Panc1 (cell line): Measurements from ENCODE around the gene CNTNAP1. TPM values are rescaled to one million over a fixed set of nuclear protein-coding genes. Genes with fewer than 3 reads are reported as not detected.

Source experiments
- ATAC-seq: fragments of 200-7000 bp; cut with Tn5 transposase; 2 replicates; pipeline ENCODE4 v1.9.1; 2020; ENCODE audit warnings: mild to moderate bottlenecking, moderate library complexity
- BruUV-seq: library from RNA; stranded (reverse); fragments of 400-500 nt; replicated peaks from 2 replicates; lab custom pipeline; 2021; lab: Mats Ljungman, UMichigan
- CTCF ChIA-PET: fragments of 300-600 bp; sonication (Branson Sonifier 250); formaldehyde crosslinking; loops from one replicate; lab custom pipeline; 2022; ENCODE audit warnings: antibody characterized with exemption; lab: Charles Lee
- POLR2A ChIA-PET: fragments of 300-600 bp; sonication (Branson Sonifier 250); formaldehyde crosslinking; loops from one replicate; lab custom pipeline; 2022; ENCODE audit warnings: antibody characterized with exemption; lab: Charles Lee
- DNase-seq: peaks from one replicate; pipeline ENCODE4 v3.0.0-alpha.2; 2010; ENCODE audit warnings: low read depth, low spot score
- H3K27ac ChIP-seq: 2 replicates; pipeline ENCODE4 v1.5.1; 2011; ENCODE audit warnings: mild to moderate bottlenecking, low read length, inconsistent platforms
- H3K27me3 ChIP-seq: fragments of 200-500 bp; sonication (Bioruptor generic); 2 replicates; pipeline ENCODE4 v1.6.0; 2014; ENCODE audit warnings: low read length, inconsistent platforms; ENCODE audit not compliant: control insufficient read depth, insufficient read depth
- H3K36me3 ChIP-seq: fragments of 200-500 bp; sonication (Bioruptor generic); 2 replicates; pipeline ENCODE4 v1.5.1; 2014; ENCODE audit warnings: inconsistent platforms, mild to moderate bottlenecking, low read length, moderate library complexity; ENCODE audit not compliant: control insufficient read depth, insufficient read depth
- H3K4me1 ChIP-seq: 2 replicates; pipeline ENCODE4 v1.5.1; 2011; ENCODE audit warnings: inconsistent platforms, mild to moderate bottlenecking, low read length, moderate library complexity; ENCODE audit not compliant: control insufficient read depth, insufficient read depth
- H3K4me3 ChIP-seq, 2 experiments: 2 replicates each; pipeline ENCODE4 v1.5.1; 2011 to 2012; ENCODE audit warnings: low read depth in 2 of 2, low read length in 2 of 2, mild to moderate bottlenecking in 2 of 2, inconsistent platforms in 1 of 2, moderate library complexity in 1 of 2
- H3K9me3 ChIP-seq: fragments of 200-500 bp; sonication (Bioruptor generic); 2 replicates; pipeline ENCODE4 v1.5.1; 2014; ENCODE audit warnings: low read depth, mild to moderate bottlenecking, inconsistent platforms, low read length, moderate library complexity; ENCODE audit not compliant: control insufficient read depth, insufficient read depth
- POLR2AphosphoS5 ChIP-seq: IDR thresholded peaks from 2 replicates; pipeline ENCODE4 v1.6.1; 2012; ENCODE audit warnings: mild to moderate bottlenecking, low read depth, low read length, moderate library complexity
- SIN3A ChIP-seq: IDR thresholded peaks from 2 replicates; pipeline ENCODE4 v1.6.1; 2012; ENCODE audit warnings: low read depth, mild to moderate bottlenecking, low read length, moderate library complexity, borderline replicate concordance; ENCODE audit not compliant: insufficient read depth
- TCF7L2 ChIP-seq: IDR thresholded peaks from 2 replicates; pipeline ENCODE4 v1.6.1; 2011; ENCODE audit warnings: mild to moderate bottlenecking, low read depth, low read length, inconsistent platforms
- in situ Hi-C: cut with HindIII; loops from 2 replicates; pipeline ENCODE4 v1.10.0; 2016; ENCODE audit warnings: low sequenced_read_pairs, low pct_unique_long_range_greater_than_20kb
- intact Hi-C: fragments of 100-400 bp; cut with micrococcal nuclease; formaldehyde crosslinking; loops from one replicate; pipeline ENCODE4 v1.10.0; 2022; ENCODE audit not compliant: unreplicated experiment
- total RNA-seq: library from RNA; stranded (reverse); gene quantifications from one replicate; pipeline ENCODE4 v1.2.1, GENCODE V29; 2021; ENCODE audit not compliant: unreplicated experiment
- TF ChIP-seq, protein P1 (sequence below), 2 experiments: IDR thresholded peaks; 2 replicates each; pipeline ENCODE4 v1.6.1; 2011 to 2012; ENCODE audit warnings: low read depth in 2 of 2, control low read depth in 1 of 2, low read length in 1 of 2, mild to moderate bottlenecking in 1 of 2, moderate library complexity in 1 of 2; ENCODE audit not compliant: insufficient read depth in 1 of 2
- TF ChIP-seq, protein P2 (sequence below): fragments of 450-650 bp; IDR thresholded peaks from 2 replicates; pipeline ENCODE4 v1.5.1; 2017; ENCODE audit warnings: mild to moderate bottlenecking

Gene CNTNAP1
- total RNA-seq, 1 experiment from 2014 or later, result 20.4 TPM

- H3K4me1 ChIP-seq, result no peaks in the 10 kb centered on the region
- H3K27me3 ChIP-seq, result no peaks in the 10 kb centered on the region
- intact Hi-C loops, result no loop called here
- H3K4me3 ChIP-seq, result no peak overlapping the region
- no peaks in the 10 kb centered on the region for H3K9me3 ChIP-seq
- TF ChIP-seq TCF7L2, result no peak
- TF ChIP-seq POLR2AphosphoS5, result no peak
- TF ChIP-seq, protein P1, sequence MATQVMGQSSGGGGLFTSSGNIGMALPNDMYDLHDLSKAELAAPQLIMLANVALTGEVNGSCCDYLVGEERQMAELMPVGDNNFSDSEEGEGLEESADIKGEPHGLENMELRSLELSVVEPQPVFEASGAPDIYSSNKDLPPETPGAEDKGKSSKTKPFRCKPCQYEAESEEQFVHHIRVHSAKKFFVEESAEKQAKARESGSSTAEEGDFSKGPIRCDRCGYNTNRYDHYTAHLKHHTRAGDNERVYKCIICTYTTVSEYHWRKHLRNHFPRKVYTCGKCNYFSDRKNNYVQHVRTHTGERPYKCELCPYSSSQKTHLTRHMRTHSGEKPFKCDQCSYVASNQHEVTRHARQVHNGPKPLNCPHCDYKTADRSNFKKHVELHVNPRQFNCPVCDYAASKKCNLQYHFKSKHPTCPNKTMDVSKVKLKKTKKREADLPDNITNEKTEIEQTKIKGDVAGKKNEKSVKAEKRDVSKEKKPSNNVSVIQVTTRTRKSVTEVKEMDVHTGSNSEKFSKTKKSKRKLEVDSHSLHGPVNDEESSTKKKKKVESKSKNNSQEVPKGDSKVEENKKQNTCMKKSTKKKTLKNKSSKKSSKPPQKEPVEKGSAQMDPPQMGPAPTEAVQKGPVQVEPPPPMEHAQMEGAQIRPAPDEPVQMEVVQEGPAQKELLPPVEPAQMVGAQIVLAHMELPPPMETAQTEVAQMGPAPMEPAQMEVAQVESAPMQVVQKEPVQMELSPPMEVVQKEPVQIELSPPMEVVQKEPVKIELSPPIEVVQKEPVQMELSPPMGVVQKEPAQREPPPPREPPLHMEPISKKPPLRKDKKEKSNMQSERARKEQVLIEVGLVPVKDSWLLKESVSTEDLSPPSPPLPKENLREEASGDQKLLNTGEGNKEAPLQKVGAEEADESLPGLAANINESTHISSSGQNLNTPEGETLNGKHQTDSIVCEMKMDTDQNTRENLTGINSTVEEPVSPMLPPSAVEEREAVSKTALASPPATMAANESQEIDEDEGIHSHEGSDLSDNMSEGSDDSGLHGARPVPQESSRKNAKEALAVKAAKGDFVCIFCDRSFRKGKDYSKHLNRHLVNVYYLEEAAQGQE (IDR thresholded peaks at IDR 0.05; ENCODE audit: insufficient read depth in 1 of 2, low read depth in 2 of 2, low read length in 1 of 2), result no peak
- no peak for TF ChIP-seq SIN3A
- TF ChIP-seq, protein P2, sequence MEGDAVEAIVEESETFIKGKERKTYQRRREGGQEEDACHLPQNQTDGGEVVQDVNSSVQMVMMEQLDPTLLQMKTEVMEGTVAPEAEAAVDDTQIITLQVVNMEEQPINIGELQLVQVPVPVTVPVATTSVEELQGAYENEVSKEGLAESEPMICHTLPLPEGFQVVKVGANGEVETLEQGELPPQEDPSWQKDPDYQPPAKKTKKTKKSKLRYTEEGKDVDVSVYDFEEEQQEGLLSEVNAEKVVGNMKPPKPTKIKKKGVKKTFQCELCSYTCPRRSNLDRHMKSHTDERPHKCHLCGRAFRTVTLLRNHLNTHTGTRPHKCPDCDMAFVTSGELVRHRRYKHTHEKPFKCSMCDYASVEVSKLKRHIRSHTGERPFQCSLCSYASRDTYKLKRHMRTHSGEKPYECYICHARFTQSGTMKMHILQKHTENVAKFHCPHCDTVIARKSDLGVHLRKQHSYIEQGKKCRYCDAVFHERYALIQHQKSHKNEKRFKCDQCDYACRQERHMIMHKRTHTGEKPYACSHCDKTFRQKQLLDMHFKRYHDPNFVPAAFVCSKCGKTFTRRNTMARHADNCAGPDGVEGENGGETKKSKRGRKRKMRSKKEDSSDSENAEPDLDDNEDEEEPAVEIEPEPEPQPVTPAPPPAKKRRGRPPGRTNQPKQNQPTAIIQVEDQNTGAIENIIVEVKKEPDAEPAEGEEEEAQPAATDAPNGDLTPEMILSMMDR, result no peak
- CTCF ChIA-PET, result no interaction called here
- H3K27ac ChIP-seq, result no peak overlapping the region
- ATAC-seq (no peak; the same call in 1 of the 2 replicates), DNase-seq (no peak)
- no TSS peak for BruUV-seq
- in situ Hi-C loops, result no loop called here
- POLR2A ChIA-PET, result no interaction called here
- H3K36me3 ChIP-seq, result no peaks in the 10 kb centered on the region
Measured at GRCh38 chr17:42639525-42640113, 42.7 kb upstream of the CNTNAP1 start.

- Histone ChIP-seq H3K9me3 (no peaks in the 10 kb centered on the region), H3K4me3 (no peak overlapping the region), H3K27me3 (no peaks in the 10 kb centered on the region), H3K4me1 (no peaks in the 10 kb centered on the region), H3K36me3 (no peaks in the 10 kb centered on the region), H3K27ac (no peak overlapping the region)
- intact Hi-C loops, result no loop called here
- DNase-seq (no peak), ATAC-seq (no peak)
- ChIA-PET POLR2A (no interaction called here), CTCF (no interaction called here)
- in situ Hi-C loops, result no loop called here
- no TSS peak for BruUV-seq
- TF ChIP-seq SIN3A (no peak), POLR2AphosphoS5 (no peak), TCF7L2 (no peak)
- TF ChIP-seq, protein P2, result no peak
- TF ChIP-seq, protein P1 (IDR thresholded peaks at IDR 0.05; ENCODE audit: insufficient read depth in 1 of 2, low read depth in 2 of 2, low read length in 1 of 2), result no peak
Measured at GRCh38 chr17:42640121-42640520, 42.2 kb upstream of the CNTNAP1 start.
